Duodenal mucosa (tissue), 2 donors: ENCODE data around the gene TBC1D10B.

ENCODE experiments used
- H3K27ac ChIP-seq: one replicate; pipeline ENCODE4 v1.7.0; 2013; ENCODE audit warnings: low read depth, low read length
- H3K27me3 ChIP-seq, 2 donors: one replicate each; pipeline ENCODE4 v1.7.0; 2013; ENCODE audit warnings: low read length in 2 of 2, control low read depth in 1 of 2; ENCODE audit not compliant: insufficient read depth in 2 of 2, control insufficient read depth in 1 of 2
- H3K36me3 ChIP-seq, 2 donors: one replicate each; pipeline ENCODE4 v1.7.0; 2013; ENCODE audit warnings: low read length in 2 of 2, control low read depth in 1 of 2; ENCODE audit not compliant: insufficient read depth in 2 of 2, control insufficient read depth in 1 of 2
- H3K4me1 ChIP-seq, 2 donors: one replicate each; pipeline ENCODE4 v1.7.0; 2013; ENCODE audit warnings: low read length in 2 of 2, control low read depth in 1 of 2; ENCODE audit not compliant: insufficient read depth in 2 of 2, control insufficient read depth in 1 of 2
- H3K4me3 ChIP-seq, 2 donors: one replicate each; pipeline ENCODE4 v1.7.0; 2013; ENCODE audit warnings: low read length in 2 of 2, low read depth in 1 of 2
- H3K9ac ChIP-seq, 2 donors: one replicate each; pipeline ENCODE4 v1.7.0; 2013; ENCODE audit warnings: low read length in 2 of 2, low read depth in 1 of 2
- H3K9me3 ChIP-seq, 2 donors: one replicate each; pipeline ENCODE4 v1.7.0; 2013; ENCODE audit warnings: low read length in 2 of 2, control low read depth in 1 of 2; ENCODE audit not compliant: control insufficient read depth in 1 of 2

Gene TBC1D10B

DNA sequence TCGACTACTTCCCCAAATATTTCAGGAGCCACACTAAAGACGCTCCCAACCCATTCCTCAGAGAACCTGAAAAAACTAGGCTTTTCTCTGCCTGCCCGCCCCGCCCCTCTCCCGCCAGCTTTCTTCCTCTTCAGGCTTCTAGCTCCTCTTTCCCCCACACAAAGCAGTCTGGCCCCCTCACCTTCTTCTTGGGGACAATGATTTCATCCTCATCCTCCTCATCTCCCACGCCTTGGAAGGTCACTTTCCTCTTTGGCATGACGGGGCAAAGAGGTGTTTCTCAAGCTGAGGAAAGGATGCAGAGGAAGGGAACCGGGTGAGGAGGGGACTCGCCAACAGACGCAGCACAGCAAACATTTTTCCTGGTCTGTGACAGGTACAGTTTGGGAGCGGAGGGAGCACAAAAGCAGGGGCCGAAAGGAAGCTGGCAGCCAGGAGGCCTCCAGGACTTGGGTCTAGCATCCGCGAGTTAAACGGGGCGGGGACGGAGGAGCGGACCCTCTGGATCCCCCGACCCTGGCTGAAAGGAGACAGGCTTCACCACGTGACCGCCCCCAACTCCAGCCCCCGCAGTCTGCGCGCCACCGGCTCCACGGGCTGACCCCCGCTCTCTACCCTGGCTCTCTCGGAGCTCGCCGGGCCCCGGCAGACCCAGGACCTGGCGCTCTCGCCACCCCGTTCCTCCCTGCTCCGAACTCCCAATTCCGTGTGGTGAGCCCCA lies 15.7 kb downstream of the TBC1D10B start:
- peak overlapping the region; percentile 96 to 98 for H3K4me3 ChIP-seq
- H3K36me3 ChIP-seq, result peaks cover 23 to 64% of the 10 kb centered on the region in 2 donors
- no peaks in the 10 kb centered on the region for H3K27me3 ChIP-seq
- peaks cover 50 to 54% of the 10 kb centered on the region in 2 donors for H3K4me1 ChIP-seq
- H3K27ac ChIP-seq, result peak overlapping the region; percentile 77
- no peaks in the 10 kb centered on the region for H3K9me3 ChIP-seq
- H3K9ac ChIP-seq, result peak overlapping the region; percentile 79 to 97

DNA sequence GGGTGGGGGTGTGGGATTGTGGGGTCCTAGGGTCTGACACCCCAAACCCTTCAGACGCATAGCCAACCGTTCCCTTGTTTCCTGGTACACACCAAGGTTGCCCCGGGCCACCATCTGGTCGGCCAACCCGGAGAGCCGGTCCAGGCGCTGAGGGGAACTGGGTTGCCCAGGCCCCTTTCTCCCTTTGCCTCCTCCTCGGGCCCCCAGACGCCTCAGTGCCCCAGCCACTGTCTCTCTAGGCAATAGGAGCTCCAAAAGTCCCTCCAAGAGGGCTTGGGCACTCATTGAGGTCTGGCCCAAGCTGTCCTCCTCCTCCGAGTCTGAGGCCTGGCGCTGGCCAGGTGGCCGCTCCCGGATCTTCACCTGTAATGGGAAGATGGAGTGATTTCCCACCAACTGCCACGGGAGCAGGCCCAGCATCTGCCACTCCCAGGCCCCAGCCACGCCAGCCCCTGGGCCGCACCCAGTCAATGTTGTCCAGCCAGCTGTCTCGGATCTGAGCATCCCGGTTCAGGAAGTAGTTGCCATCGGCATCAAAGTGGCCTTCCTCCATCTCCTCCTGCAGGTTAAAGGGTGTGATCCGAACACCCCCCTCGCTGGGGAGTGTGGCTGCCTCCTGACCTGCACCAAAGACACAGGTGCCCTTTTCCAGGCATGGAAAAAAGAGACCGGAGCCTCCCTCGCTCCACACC lies 16.7 kb downstream of the TBC1D10B start:
- peak overlapping the region; percentile 79 to 97 for H3K9ac ChIP-seq
- peaks cover 18 to 54% of the 10 kb centered on the region in 2 donors for H3K36me3 ChIP-seq
- no peaks in the 10 kb centered on the region for H3K9me3 ChIP-seq
- H3K4me3 ChIP-seq, result peak overlapping the region; percentile 96 to 98
- no peak overlapping the region for H3K27ac ChIP-seq
- peaks cover 50 to 54% of the 10 kb centered on the region in 2 donors for H3K4me1 ChIP-seq
- H3K27me3 ChIP-seq, result no peaks in the 10 kb centered on the region

DNA sequence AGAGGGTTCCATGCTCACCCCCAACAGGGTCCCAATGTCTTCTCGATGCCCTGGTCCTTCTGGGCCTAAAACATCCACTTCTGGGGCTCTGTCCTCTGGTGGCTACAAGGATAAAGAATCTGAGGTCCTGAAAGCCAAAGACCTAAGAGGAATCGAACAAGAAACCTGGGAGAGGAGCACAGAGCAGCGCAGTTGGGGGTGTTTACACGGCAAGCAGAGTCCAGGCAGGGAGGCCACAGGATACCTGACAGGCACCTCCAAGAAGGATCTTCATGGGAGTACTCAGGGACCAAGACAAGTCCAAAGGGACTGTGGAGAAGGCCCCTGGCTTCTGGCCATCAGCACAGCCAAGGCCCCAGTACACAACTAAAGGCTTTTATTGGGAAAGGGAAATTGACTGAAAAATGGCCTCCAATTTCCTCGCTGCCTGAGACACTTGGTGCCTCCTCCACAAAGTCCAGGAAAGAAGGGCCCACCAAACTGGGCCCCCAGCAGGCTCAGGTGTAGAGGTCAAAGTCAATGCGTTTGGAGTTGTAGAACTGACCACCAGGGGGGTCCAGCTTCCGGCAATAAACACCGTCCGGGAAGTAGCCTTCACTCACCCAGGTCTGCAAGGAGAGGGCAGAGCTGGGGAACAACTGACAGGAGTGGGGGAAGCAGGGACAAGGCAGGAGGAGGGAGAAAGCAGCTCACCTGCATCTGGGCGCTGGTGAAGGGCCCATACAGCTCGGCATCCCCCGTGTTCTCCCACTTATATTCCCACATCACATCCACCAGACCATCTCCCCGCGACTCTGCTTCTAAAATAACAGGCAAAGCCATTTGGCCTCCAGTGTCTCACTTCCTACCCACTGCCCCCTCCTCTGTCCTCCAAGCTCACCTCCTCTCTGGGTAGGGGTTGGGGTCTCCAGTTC lies 17.5 kb downstream of the TBC1D10B start:
- Histone ChIP-seq H3K9me3 (no peaks in the 10 kb centered on the region), H3K4me1 (peaks cover 50 to 54% of the 10 kb centered on the region in 2 donors), H3K27ac (no peak overlapping the region), H3K36me3 (peaks cover 16 to 47% of the 10 kb centered on the region in 2 donors), H3K4me3 (no peak overlapping the region), H3K27me3 (no peaks in the 10 kb centered on the region), H3K9ac (no peak overlapping the region)

DNA sequence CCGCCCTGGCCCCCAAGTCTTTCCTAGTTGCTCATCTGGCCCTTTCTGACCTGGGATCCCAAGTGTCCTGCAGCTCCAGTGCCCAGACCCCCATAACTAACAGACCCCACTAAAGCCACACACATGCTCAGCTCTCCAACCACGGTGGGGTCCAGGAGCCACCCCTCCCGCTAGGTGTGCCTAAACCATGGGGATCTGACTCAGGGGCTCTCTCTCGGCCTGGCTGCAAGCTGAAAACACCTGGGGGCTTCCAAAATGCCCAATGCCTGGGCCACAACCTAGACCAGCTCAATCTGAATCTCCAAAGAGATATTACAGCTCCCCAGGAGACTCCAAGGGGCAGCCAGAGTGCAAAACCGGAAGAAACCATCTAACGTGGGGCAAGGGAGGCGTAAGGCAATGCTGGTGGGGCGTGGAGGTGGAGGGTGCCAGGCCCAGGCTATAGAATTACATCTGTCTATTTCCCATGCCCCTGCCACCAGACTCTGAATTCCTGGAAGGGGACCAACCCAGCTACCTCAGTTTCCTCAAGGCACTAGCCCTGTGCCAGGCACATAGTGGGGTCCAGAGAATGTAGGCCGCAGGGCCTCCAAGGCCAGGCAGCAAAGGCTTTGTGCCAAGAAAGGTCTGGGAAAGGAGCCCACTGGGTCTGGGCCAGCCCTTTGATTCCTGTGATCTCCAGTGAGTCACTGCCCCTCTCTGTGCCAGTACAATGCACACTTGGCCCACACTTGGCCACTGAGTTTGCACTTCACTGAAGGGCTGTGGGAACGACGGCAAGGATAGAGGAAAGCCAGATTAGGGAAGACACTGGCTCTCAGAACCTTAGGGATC lies 18.5 kb downstream of the TBC1D10B start:
- no peak overlapping the region for H3K4me3 ChIP-seq

DNA sequence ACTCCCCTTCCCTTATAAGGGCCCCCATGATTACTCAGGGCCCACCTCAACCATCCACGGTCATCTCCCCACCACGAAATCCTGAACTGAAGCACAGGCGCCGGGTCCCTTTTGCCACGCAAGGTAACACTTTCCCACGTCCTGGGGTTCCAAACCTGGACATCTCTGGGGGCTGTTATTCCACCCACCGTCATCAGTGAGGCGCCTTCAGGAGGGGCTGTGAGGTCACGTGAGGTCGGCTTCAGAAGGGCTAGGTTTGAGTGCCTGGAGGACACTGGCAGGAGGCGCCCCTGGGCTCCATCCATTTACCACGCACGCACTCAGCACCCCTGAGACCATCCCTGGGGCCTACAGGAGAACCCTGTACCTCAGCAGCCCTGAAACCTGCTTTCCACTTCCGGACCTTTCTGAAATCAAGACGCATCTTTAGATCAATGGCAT lies 19.3 kb downstream of the TBC1D10B start:
- H3K4me3 ChIP-seq, result no peak overlapping the region
- H3K27me3 ChIP-seq, result no peaks in the 10 kb centered on the region
- no peak overlapping the region for H3K27ac ChIP-seq
- peaks cover 39 to 41% of the 10 kb centered on the region in 2 donors for H3K4me1 ChIP-seq
- H3K9me3 ChIP-seq, result no peaks in the 10 kb centered on the region
- H3K9ac ChIP-seq, result no peak overlapping the region
- peaks cover 16 to 38% of the 10 kb centered on the region in 2 donors for H3K36me3 ChIP-seq

More for the DNA sequence above, 18.5 kb downstream of the TBC1D10B start:
- Histone ChIP-seq H3K4me1 (peaks cover 47 to 49% of the 10 kb centered on the region in 2 donors), H3K9me3 (no peaks in the 10 kb centered on the region), H3K36me3 (peaks cover 16 to 38% of the 10 kb centered on the region in 2 donors), H3K27me3 (no peaks in the 10 kb centered on the region), H3K9ac (peak overlapping the region in 1 of 2 donors; percentile 0), H3K27ac (no peak overlapping the region)

DNA sequence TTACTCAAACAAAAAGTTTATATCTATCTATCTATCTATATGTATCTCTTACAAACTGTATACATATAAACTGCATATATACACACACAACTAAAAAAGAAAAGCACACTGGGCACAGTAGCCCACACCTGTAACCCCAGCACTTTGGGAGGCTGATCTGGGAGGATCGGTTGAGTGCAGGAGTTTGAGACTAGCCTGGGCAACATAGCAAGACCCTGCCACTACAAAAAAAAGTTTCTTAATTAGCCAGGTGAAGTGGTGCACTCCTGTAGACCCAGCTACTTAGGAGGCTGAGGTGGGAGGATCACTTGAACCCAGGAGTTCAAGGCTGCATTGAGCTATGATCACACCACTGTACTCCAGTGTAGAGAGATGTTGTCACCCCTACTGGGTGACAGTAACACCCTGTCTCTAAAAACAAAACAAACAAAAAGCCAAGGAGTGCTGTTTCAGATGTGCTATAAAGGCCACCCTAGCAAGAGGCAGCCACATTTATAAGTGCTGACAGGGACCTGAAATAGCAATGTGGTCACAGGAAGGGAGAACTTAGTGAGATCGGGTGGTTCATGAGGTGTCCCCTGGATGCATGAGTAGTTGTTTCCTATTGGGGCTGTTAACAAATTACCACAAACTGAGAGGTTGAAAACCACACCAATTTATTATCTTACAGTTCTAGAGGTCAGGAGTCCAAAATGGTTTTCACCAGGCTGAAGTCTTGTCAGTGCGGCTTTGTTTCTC lies 20.0 kb downstream of the TBC1D10B start:
- no peak overlapping the region for H3K4me3 ChIP-seq
- no peak overlapping the region for H3K27ac ChIP-seq
- H3K36me3 ChIP-seq, result peaks cover 16 to 38% of the 10 kb centered on the region in 2 donors
- H3K4me1 ChIP-seq, result peaks cover 34 to 36% of the 10 kb centered on the region in 2 donors
- H3K27me3 ChIP-seq, result no peaks in the 10 kb centered on the region
- no peak overlapping the region for H3K9ac ChIP-seq
- no peaks in the 10 kb centered on the region for H3K9me3 ChIP-seq

DNA sequence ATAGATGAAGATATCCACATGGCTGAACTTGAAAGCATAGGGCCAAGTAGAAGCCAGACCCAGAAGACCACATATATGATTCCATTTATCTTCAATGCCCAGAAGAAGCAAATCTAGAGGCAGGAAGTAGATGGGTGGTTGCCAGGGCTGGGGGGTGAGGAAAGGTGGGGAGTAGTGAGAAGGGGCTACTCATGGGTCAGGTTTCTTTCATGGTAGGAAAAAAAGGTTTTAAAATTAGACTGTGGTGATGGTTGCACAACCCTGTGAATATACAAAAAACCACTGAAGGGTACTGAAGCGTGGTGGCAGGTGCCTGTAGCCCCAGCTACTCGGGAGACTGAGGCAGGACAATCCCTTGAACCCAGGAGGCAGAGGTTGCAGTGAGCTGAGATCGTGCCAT lies 20.6 kb downstream of the TBC1D10B start:
- Histone ChIP-seq H3K36me3 (peaks cover 16 to 38% of the 10 kb centered on the region in 2 donors), H3K4me1 (peaks cover 34 to 36% of the 10 kb centered on the region in 2 donors), H3K27me3 (no peaks in the 10 kb centered on the region), H3K9me3 (no peaks in the 10 kb centered on the region), H3K9ac (no peak overlapping the region), H3K27ac (no peak overlapping the region), H3K4me3 (no peak overlapping the region)

DNA sequence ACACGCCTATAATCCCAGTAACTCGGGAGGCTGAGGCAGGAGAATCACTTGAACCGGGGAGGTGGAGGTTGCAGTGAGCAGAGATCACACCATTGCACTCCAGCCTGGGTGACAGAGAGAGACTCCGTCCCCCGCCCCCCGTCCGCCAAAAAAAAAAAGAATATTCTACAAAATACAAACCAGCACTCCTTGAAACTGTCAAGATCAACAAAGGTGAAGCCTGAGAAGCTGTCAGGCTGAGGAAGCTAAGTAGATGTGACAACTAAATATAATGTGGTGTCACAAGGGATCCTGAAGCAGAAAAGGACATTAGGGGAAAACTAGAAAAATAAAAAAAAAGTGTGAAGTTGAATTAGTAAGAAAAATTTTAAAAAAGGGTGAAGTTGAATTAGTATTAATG lies 21.4 kb downstream of the TBC1D10B start:
- H3K27ac ChIP-seq, result no peak overlapping the region
- no peaks in the 10 kb centered on the region for H3K9me3 ChIP-seq
- no peak overlapping the region for H3K4me3 ChIP-seq
- H3K4me1 ChIP-seq, result peaks cover 27 to 32% of the 10 kb centered on the region in 2 donors
- H3K9ac ChIP-seq, result no peak overlapping the region
- H3K27me3 ChIP-seq, result no peaks in the 10 kb centered on the region
- H3K36me3 ChIP-seq, result peaks cover 16 to 38% of the 10 kb centered on the region in 2 donors

DNA sequence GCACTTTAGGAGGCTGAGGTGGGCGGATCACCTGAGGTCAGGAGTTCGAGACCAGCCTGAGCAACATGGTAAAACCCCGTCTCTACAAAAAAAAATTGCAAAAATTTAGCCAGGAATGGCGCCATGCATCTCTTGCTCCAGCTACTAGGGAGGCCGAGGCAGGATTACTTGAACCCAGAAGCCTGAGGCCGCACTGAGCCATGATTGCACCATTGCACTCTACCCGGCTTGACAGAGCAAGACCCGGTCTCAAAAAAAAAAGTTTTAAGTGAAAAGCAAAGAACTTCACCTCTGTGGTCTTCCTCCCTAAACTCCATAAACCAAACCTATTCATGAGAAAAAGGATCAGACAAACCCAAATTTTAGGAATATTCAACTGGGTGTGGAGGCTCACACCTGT lies 22.2 kb downstream of the TBC1D10B start:
- Histone ChIP-seq H3K9me3 (no peaks in the 10 kb centered on the region), H3K9ac (no peak overlapping the region), H3K36me3 (peaks cover 14 to 30% of the 10 kb centered on the region in 2 donors), H3K27me3 (no peaks in the 10 kb centered on the region), H3K4me1 (peaks cover 21 to 25% of the 10 kb centered on the region in 2 donors), H3K4me3 (no peak overlapping the region), H3K27ac (no peak overlapping the region)
